GM18867 (cell line): ENCODE data around the gene SYT12.
"Not testable (repeated sequence)": the region's sequence is repeated elsewhere in the genome, so short reads cannot be mapped to it uniquely, and the experiment has no call there.

ENCODE experiments used
- ATAC-seq: cut with Tn5 transposase; IDR thresholded peaks from one replicate; pipeline ENCODE4 v1.9.1; 2021; ENCODE audit warnings: mild to moderate bottlenecking, moderate library complexity; ENCODE audit not compliant: unreplicated experiment

Gene SYT12, protein sequence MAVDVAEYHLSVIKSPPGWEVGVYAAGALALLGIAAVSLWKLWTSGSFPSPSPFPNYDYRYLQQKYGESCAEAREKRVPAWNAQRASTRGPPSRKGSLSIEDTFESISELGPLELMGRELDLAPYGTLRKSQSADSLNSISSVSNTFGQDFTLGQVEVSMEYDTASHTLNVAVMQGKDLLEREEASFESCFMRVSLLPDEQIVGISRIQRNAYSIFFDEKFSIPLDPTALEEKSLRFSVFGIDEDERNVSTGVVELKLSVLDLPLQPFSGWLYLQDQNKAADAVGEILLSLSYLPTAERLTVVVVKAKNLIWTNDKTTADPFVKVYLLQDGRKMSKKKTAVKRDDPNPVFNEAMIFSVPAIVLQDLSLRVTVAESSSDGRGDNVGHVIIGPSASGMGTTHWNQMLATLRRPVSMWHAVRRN

DNA sequence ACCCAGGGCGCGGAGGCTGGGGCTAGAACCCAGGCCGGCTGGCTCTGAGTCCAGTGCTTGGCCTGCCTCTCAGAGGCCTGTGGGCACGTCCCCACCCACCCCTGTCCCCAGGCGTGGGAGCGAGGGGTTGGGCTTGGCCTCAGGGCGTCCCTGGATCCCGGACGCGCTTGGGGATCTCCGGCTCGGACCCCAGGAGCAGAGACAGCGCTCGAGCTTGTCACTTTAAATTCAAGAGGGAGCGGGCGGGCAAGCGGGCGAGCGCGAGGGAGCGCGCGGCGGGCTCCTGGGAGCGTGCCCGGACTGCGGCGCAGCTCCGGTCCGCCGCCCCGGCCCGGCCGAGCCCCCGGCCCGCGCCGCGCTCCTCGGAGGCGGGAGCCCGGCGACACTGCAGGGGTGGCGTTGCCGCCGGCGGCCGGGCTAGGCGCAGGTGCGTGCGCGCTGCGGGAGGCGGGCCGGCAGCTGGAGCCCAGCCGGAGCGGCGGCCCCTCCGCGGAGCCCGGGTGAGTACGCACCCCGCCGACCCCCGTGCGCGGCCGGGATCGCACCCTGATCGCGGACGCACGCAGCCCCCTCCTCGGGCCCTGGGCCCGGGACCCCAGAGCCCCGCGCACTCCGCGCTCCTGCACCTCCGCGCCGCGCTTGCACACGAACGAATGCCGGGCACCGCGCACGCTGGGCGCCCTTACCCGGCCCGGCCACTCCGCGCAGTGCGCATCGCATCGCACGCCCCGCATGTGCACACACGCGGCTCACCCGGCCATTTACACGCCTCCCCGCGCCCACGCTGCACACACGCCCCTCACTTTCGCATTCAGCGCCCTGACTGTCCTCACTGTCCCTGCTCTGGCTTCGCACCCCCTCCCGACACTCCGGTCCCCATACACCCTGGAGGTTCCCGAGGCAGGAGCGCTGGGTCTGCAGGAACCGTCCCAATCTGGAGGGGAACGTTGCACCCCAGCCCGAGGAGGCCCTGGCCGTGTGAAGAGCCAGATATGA, at the start of gene SYT12:
Gene SYT12, plus strand, starts transcription at position 174 of the 996 bp plus-strand sequence. CDS start 7,011 bp downstream, outside the sequence.
- ATAC-seq = no peak

DNA sequence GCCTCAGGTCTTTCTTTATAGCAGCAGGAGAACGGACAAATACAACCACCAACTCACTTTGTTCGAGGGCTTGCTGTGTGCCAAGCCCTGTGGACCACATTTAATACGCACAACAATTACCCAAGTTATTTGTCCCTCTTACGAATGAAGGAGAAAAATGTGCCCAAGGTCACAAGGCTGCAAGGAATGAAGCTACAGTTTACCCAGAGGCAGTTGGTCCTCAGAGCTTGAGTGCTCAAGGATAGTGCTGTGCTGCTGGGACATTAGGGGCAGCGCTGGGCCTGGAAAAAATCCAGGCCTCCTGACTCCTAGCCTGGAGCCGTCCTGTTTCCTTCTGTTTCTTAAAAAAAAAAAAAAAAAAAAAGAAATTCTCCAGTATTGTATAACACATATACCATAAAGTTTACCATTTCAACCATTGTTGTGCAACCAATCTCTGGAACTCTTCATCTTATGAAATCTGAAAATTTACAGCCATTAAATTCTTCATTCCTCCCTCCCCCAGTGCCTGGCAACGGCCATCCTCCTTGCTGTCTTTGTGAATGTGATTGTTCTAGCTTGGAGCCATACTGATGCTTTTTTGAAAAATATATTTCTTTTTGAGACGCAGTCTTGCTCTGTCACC, 48.9 kb upstream of the SYT12 start:
- ATAC-seq = no peak

DNA sequence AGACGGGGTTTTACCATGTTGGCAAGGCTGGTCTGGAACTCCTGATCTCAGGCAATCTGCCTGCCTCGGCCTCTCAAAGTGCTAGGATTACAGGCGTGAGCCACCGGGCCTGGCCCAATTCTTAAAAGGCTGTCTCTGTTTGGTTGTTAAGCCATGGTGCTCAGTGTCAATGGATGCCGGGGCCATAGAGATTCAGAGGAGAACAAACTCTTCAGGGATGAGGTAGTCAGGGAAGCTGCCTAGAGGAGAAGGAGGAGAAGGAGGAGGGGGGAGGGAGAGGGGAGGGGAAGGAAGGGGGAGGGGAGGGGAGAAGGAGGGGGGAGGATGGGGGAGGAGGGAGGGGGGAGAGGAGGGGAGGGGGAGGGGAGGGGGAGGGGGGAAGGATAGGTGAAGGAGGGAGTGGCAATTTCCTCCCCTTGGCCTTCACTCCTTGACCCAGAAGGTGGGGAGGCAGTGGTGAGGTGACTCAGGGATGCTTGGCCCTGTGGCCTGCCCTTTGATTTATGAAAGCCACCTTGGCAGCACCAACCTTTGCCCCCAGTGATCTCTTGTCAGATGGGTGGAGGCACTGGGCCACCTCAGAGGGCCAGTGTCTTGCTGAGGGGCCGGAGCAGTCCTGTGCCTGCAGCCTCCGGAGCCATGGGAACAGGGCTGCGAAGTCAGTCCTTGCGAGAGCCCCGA, 48.1 kb upstream of the SYT12 start, which contains the start of gene C11orf86:
Gene C11orf86, plus strand, starts transcription at position 581 of the 681 bp plus-strand sequence. Its CDS starts 59 bp downstream, at position 640.
- ATAC-seq = no peak

DNA sequence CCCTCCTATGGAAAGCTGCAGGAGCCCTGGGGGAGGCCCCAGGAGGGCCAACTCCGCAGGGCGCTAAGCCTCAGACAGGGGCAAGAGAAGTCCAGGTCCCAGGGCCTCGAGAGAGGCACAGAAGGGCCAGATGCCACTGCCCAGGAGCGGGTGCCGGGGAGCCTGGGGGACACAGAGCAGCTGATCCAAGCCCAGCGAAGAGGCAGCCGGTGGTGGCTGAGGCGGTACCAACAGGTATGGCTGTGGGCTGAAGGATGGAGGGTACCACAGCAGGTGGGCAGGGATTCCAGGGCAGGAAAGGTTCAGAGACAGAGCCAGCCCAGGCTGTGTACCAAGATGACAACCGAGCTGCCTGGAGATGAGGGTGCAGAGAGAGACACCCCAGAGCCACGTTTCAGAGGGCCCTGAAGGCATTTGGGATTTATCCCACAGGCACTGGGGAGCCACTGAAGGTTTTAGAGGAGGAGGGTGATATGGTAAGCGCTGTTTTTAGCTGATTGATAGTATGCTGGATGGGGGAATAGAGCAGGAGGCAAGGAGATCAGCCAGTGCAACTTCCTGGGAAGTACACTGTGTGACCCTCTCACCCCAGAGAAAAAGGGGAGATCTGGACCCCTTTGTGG, 47.4 kb upstream of the SYT12 start:
- no peak for ATAC-seq

DNA sequence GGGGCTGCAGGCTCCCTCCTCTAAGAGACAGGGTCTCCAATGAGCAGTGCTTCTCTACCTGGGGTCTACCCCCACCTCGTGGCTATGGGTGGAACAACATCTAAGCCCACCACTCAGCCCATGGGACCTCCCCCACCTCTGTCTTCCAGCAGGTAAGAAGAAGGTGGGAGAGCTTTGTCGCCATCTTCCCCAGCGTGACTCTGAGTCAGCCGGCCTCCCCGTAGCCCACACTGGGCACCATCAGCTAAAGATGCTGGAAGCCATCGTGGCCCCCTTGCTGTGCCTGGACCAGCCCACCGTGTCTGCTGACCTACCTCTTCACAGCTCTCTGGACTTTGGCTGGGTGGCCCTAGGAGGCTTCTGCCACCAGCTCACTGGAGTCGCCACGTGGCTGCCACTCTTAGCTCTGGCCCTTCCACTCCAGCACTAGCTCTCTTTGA, 46.9 kb upstream of the SYT12 start:
- ATAC-seq = no peak

DNA sequence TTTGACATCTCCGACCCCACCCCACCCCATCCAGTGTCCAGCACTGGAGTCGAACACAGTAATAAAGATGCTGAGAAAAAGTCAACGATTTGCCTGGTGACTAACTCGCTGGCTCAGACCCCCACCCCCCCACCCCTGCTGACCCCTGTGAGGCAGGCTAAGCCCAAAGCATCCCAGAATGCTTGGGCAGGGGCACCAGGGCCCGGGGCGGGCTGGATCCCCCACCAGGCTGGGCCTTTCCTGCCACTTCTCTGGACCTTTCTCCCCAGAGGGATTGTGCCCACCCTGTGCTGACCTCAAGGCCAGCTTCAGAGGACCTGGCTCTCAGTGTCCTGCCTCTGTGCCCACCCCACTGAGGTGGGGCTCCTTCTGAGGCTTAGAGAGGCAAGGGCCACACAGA, 46.0 kb upstream of the SYT12 start:
- ATAC-seq = no peak

DNA sequence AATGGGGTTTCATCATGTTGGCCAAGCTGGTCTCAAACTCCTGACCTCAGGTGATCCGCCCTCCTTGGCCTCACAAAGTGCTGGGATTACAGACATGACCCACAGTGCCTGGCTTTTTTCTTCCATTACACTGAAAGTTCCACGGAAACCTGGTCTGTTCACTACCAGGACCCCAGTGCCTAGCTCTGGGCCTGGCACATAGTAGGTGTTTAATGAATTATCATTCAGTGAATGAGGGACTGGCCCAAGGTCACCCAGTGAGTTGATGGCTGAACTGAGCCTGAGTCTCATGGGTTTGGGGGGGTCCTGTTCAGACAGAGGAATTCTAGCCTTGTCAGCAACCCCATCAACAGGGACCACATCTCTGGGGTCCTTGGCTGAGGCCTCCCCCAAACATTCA, 44.7 kb upstream of the SYT12 start:
- ATAC-seq = no peak

DNA sequence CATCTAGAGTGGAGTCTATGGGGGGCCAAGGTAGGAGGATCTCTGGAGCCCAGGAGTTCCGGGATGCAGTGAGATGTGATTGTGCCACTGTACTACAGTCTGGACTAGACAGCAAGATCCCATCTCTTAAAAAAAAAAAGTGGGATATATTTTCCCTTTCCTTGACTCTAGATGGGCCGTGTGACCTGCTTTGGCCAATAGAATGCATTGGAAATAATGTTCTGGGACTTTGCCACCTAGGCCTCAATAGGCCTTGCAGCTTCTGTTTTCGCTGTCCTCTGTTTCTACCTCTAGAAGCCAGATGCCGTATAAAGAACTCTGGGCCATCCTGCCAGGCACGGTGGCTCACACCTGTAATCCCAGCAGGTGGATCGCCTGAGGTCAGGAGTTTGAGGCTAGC, 44.2 kb upstream of the SYT12 start:
- ATAC-seq = no peak

DNA sequence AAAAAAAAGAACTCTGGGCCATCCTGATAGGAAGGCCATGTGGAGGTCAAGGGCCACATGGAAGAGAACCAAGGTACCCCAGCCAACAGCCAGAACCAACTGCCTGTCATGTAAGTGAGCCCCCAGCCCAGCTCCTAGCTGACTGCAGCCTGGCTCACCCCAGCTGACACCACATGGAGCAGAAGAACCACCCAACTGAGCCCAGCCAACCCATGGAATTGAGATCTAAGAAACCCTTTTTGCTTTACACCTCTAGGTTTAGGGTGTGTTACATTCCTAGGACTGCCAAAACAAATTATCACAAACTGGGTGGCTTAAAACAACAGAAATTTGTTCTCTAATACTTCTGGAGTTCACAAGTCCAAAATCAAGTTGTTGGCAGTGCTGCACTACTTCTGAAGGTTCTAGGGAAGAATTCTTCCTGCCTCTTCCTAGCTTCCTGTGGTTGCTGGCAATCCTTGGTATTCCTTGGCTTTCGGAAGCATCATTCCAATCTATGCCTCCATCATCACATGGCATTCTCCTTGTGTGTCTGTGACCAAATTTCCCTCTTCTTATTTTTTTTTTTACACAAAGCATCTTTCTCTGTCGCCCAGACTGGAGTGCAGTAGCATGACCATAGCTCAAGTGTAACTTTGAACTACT, 43.5 kb upstream of the SYT12 start:
- no peak for ATAC-seq

DNA sequence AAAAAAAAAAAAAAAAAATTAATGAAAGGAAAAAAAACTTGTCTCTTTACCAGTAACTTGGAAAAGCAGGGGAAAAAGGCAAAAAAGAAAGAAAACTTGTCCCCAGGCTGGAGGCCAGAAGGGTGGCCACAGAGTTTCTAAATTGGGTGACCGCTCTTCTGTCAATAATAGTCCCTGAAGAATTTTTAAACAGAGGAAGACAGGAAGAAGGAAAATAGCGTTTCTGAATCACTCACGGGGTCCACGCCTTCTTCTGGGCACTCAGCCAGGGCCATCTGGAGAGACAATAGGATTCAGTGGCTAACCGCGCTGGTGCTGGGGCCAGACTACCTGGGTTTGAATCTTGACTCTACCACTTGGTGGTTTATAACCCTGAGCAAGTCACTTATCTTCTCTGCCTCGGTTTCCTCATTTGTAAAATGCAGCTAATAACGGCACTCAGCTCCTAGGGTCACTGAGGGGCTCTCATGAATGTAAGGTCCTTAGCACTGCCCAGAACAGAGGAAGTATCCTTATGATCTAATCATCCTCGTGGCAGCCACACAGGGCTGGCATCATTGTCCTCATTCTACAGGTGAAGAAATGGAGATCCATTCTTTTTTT, 40.9 kb upstream of the SYT12 start:
- ATAC-seq = no peak

DNA sequence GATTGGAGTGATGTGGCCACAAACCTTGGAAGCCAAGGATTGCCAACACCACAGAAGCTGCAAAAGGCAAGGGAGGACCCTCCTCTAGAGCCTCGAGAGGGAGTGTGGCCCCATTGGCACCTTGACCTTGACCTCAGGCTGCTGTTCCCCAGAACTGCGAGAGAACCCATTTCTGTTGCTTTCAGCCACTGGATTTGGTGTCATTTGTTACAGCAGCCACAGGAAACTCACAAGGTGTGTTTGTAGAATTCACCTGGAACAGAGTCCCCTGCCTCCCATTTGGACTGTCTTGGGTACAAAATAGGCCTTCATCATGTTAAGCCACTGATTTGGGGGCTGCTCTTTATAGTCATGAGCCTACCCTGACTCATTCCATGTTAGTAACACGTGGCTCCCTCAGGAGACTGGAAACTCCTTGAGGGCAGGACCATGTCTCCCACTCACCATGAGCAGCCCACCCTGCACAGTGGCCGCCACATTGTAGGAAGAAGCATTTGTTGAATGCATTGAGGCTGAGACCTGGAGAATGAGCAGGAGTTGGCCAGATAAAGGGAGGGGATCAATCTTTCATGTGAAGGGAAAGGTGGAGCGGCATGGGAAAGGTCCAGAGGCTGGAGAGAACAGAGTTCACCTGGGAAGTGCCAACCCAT, 39.5 kb upstream of the SYT12 start:
- ATAC-seq = no peak

DNA sequence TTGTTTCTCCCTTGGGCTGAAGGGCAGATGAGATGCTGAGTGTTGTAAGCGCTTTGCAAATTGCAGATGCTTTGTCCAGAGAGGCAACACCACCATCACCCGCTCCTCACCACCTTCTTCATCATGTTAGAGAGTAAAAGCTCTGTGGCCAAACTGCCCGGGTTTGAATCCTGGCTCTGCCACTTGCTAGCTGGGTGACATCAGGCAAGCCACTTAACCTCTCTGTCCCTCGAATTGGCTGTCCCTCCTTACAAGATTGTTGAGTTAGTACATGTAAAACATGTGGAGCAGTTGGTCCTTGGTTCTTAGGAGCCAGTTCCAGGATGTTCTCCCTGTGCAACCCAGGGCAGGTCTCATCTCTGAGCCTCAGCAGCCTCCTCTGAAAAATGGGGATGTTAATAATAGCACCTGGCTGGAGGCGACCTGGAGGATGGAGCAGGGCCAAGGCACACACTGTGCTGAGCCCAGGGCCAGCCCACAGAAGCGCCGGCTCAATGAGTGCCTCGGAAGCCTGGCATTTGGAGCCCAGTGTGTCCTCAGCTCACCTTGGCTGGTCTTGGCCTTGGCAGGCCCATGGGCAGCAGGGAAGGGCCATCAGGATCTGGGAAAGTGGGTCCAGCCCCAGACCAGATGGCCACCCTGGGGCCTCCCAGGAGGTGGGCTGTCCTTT, 37.3 kb upstream of the SYT12 start:
- ATAC-seq = no peak

DNA sequence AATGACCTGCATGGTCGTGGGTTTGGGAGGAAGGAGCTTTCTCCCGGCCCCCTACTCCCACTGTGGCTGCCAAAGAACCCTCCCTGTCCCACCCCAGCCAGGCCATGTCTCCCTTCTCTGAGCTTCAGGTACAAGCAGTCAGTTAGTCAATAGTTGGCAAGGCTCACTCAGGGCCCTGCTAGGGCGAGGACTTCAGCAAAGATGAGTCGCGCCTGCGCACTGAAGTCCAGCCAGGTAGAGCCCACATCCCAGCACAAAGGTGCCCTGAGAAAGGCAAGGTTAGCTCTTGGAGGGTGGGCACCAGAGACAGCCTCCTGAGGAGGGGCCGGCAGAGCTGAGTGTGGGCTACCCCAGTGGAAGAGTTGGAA, 36.8 kb upstream of the SYT12 start:
- ATAC-seq = no peak

DNA sequence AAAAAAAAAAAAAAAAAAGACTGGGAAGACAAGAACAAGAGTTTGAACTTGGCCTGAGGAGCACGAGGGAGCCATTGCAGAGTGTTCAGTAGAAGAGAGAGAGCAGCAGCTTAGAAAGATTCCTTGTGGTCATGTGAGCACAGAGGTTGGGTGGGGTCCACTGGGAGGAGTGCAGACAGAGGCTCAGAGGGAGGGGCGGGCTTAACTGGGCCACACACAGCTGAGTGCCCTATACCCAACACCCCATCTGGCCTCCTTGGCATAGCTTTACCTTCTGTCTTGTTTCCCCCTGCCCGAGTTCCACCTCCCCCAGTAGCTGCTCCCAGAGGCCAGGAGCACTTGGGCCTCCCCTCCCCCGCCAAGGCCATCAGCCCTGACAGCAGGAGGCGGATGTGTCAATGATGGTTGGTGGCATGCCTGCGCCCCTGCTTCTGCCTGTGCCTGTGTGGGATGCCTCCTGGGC, 35.7 kb upstream of the SYT12 start:
- no peak for ATAC-seq

DNA sequence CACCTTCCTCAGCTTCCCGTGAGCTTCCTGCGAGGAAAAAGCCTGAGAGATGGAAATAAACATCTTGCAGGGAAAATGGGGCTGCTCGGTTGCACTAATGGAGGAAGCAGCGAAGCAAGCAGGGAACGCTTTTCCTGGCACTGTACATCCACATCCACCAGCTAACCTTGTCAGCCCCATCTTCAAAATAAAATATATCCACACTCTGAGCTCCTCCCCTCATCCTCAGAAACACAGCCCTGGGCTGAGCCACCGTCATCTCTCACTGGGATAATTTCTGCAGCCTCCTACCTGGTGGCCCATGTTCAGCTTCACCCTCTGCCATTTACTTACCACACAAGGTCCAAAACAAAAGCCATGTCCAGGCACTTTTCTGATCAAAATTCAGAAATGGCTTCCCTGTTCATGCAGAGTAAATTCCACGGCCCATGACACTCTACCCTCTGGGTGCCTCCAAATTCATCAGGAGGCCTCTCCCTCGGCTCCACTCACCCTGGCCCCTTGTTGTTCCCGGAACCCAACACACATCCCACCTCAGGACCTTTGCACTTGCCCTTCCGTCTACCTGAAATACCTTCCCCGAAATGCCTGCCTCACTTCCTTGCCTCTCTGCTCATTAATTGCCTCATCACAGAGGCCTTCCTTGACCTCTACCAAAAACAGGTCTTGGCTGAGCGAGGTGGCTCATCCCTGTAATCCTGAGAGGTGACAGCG, 34.9 kb upstream of the SYT12 start:
- no peak for ATAC-seq

DNA sequence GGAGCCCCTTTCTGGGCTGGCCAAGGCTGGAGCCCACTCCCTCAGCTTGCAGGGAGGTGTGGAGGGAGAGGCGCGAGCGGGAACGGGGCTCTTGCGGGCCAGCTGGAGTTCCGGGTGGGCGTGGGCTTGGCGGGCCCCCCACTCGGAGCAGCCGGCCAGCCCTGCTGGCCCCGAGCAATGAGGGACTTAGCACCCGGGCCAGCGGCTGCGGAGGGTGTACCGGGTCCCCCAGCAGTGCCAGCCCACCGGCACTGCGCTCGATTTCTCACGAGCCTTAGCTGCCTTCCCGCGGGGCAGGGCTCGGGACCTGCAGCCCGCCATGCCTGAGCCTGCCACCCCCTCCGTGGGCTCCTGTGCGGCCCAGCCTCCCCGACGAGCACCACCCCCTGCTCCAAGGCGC, 34.2 kb upstream of the SYT12 start:
- ATAC-seq = not testable (repeated sequence)

DNA sequence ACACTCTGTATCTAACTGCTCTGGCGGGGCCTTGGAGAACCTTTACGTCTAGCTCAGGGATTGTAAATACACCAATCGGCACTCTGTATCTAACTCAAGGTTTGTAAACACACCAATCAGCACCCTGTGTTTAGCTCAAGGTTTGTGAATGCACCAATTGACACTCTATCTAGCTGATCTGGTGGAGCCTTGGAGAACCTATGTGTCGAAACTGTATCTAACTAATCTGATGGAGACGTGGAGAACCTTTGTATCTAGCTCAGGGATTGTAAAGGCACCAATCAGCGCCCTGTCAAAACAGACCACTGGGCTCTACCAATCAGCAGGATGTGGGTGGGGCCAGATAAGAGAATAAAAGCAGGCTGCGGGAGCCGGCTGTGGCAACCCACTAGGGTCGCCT, 33.6 kb upstream of the SYT12 start:
- not testable (repeated sequence) for ATAC-seq
